Measurements from ENCODE around the gene TMEM204. TPM values are rescaled to one million over a fixed set of nuclear protein-coding genes. Genes with fewer than 3 reads are reported as not detected.

The TMEM204 gene
- polyA plus RNA-seq, 1 donor from 2014 or later = not detected

DNA sequence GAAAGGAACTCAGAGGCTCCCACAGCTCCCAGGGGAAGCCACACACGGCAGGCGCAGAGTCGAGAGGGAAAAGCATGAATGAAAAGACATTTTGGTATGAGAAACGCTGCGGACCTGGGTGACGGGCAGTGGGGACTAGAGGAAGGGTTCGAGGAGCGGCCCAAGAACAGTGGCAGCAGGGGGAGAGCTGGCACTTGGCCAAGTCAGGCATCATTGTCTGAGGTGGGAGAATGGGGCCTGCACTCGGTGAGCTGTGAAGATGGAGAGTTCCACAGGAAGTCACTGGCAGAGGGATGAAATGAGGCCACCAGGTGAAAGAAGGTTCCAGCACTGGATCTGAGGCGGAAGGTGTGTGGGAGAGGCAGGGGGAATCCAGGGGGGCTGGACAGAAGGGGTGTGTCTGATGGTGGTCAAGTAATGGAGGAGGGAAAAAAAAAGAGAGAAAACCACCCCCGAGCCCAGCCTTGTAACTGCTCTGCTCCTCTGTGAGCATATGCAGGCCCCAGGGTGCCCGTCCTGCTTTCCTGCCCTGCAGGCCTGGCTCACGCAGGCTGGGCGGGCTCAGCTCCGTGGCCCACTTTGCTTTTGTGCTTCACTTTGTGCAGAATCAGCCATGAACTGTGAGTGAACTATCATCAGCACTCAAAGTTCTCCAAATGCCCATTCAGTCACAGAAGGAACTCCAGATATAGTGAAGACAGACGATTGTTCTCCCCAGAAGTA, 31.8 kb downstream of the TMEM204 start:
- Histone ChIP-seq H2AFZ (ENCODE audit: low read depth, low read length) (no peak overlapping the region), H3K36me3 (ENCODE audit: insufficient read depth, low read length) (no peaks in the 10 kb centered on the region), H4K20me1 (ENCODE audit: insufficient read depth) (no peaks in the 10 kb centered on the region), H3K27ac (ENCODE audit: low read length) (no peak overlapping the region), H3K9me2 (ENCODE audit: insufficient read depth, low read length) (no peaks in the 10 kb centered on the region), H3K9ac (ENCODE audit: low read length) (no peak overlapping the region), H3K4me2 (ENCODE audit: low read length) (no peak overlapping the region), H3K9me3 (ENCODE audit: low read length) (no peaks in the 10 kb centered on the region), H3F3A (ENCODE audit: insufficient read depth, low read length, poor library complexity, severe bottlenecking) (no peaks in the 10 kb centered on the region), H3K4me3 (ENCODE audit: low read length) (no peak overlapping the region), H3K79me2 (replicated peaks; ENCODE audit: insufficient read depth, low read length) (no peaks in the 10 kb centered on the region), H3K27me3 (ENCODE audit: insufficient read depth, low read depth, low read length) (no peaks in the 10 kb centered on the region)
- TF ChIP-seq MXI1 (conservative IDR thresholded peaks at IDR 0.05; ENCODE audit: poor library complexity, severe bottlenecking) (no peak), SMC3 (conservative IDR thresholded peaks at IDR 0.05; ENCODE audit: poor library complexity) (no peak), POLR2AphosphoS5 (IDR thresholded peaks at IDR 0.05) (no peak), EP300 (conservative IDR thresholded peaks at IDR 0.05; ENCODE audit: poor library complexity, severe bottlenecking) (no peak), CTCF (IDR thresholded peaks at IDR 0.05; ENCODE audit: poor library complexity, severe bottlenecking) (no peak), EZH2 (IDR thresholded peaks at IDR 0.05; ENCODE audit: borderline replicate concordance, insufficient read depth, low read length, poor library complexity, severe bottlenecking) (no peak), TAF1 (IDR thresholded peaks at IDR 0.05; ENCODE audit: low read depth) (no peak), RAD21 (conservative IDR thresholded peaks at IDR 0.05) (no peak)
- TF ChIP-seq, protein P1, sequence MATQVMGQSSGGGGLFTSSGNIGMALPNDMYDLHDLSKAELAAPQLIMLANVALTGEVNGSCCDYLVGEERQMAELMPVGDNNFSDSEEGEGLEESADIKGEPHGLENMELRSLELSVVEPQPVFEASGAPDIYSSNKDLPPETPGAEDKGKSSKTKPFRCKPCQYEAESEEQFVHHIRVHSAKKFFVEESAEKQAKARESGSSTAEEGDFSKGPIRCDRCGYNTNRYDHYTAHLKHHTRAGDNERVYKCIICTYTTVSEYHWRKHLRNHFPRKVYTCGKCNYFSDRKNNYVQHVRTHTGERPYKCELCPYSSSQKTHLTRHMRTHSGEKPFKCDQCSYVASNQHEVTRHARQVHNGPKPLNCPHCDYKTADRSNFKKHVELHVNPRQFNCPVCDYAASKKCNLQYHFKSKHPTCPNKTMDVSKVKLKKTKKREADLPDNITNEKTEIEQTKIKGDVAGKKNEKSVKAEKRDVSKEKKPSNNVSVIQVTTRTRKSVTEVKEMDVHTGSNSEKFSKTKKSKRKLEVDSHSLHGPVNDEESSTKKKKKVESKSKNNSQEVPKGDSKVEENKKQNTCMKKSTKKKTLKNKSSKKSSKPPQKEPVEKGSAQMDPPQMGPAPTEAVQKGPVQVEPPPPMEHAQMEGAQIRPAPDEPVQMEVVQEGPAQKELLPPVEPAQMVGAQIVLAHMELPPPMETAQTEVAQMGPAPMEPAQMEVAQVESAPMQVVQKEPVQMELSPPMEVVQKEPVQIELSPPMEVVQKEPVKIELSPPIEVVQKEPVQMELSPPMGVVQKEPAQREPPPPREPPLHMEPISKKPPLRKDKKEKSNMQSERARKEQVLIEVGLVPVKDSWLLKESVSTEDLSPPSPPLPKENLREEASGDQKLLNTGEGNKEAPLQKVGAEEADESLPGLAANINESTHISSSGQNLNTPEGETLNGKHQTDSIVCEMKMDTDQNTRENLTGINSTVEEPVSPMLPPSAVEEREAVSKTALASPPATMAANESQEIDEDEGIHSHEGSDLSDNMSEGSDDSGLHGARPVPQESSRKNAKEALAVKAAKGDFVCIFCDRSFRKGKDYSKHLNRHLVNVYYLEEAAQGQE (IDR thresholded peaks at IDR 0.05; ENCODE audit: borderline replicate concordance) = no peak

- Histone ChIP-seq H3K79me2 (replicated peaks; ENCODE audit: insufficient read depth, low read length) (no peaks in the 10 kb centered on the region), H3K27ac (ENCODE audit: low read length) (no peak overlapping the region), H3K4me3 (ENCODE audit: low read length) (no peak overlapping the region), H3F3A (ENCODE audit: insufficient read depth, low read length, poor library complexity, severe bottlenecking) (no peaks in the 10 kb centered on the region), H3K9me2 (ENCODE audit: insufficient read depth, low read length) (no peaks in the 10 kb centered on the region), H4K20me1 (ENCODE audit: insufficient read depth) (no peaks in the 10 kb centered on the region), H3K9me3 (ENCODE audit: low read length) (no peaks in the 10 kb centered on the region), H3K27me3 (ENCODE audit: insufficient read depth, low read depth, low read length) (no peaks in the 10 kb centered on the region), H3K9ac (ENCODE audit: low read length) (no peak overlapping the region), H3K4me2 (ENCODE audit: low read length) (no peak overlapping the region), H2AFZ (ENCODE audit: low read depth, low read length) (no peak overlapping the region), H3K36me3 (ENCODE audit: insufficient read depth, low read length) (no peaks in the 10 kb centered on the region)
- TF ChIP-seq MXI1 (conservative IDR thresholded peaks at IDR 0.05; ENCODE audit: poor library complexity, severe bottlenecking) (no peak), POLR2AphosphoS5 (IDR thresholded peaks at IDR 0.05) (no peak), RAD21 (conservative IDR thresholded peaks at IDR 0.05) (no peak), EZH2 (IDR thresholded peaks at IDR 0.05; ENCODE audit: borderline replicate concordance, insufficient read depth, low read length, poor library complexity, severe bottlenecking) (no peak), TAF1 (IDR thresholded peaks at IDR 0.05; ENCODE audit: low read depth) (no peak), EP300 (conservative IDR thresholded peaks at IDR 0.05; ENCODE audit: poor library complexity, severe bottlenecking) (no peak), CTCF (IDR thresholded peaks at IDR 0.05; ENCODE audit: poor library complexity, severe bottlenecking) (no peak), SMC3 (conservative IDR thresholded peaks at IDR 0.05; ENCODE audit: poor library complexity) (no peak)
- TF ChIP-seq, protein P1 (IDR thresholded peaks at IDR 0.05; ENCODE audit: borderline replicate concordance) = no peak
Measured at GRCh38 chr16:1567988-1568387, 34.5 kb downstream of the TMEM204 start.

Measured in neural cell (in vitro differentiated cells).